Activated CD4-positive, alpha-beta T cell treated with anti-CD3 and anti-CD28 coated beads for 4 hours (primary cell): ENCODE data around the gene DDB1.

Experiments used
- DNase-seq, 2 donors: peaks; one replicate each; pipeline ENCODE4 v3.0.0-alpha.2; 2020

DDB1 gene

DNA sequence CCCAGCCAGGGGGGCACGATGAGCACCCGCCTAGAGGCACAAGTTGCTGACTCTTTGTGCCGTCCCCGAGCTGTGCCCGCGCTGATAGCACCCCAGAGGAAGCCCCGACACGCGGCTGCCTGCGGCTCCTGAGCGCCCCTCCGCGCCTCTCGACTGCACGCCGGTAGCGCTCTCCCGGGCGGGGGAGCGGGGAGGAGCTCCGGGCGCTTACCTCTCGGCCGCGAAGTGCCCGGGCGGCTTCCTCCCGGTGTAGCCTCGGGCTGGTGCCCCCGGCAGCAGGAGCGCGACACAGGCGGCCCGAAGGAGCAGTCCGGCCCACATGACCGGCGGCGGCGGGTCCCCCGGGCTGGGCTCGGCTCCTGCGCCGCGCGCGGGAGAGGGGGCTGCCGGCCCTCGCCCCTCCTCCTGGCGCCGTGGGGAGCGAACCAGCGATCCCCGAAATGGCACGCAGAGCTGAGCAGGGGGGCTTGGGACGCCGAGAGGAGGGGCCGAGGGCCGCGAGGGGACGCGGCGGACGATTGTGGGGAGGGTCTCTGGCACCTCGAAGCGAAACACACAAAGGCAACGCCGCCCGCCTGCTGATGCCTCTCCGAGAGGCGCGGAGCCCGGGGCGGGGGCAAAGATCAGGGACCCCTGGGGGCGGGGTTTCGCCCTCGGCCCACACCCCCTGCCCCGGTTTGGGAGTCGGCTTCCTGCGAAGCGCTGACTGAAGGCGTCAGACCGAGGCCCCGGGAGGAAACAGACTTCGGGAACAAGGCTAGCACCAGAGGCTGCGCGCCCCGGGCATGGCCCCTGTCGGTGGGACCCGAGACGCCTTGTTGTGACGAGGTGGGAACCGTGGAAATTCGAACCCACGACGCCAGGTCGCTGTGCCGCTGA lies 37.9 kb downstream of the DDB1 start, which contains the start of gene VWCE:
Gene VWCE, minus strand, starts transcription at position 600 of the 879 bp plus-strand sequence. Its CDS starts 279 bp downstream, at position 321.
- peak; percentile 56 to 66 for DNase-seq

DNA sequence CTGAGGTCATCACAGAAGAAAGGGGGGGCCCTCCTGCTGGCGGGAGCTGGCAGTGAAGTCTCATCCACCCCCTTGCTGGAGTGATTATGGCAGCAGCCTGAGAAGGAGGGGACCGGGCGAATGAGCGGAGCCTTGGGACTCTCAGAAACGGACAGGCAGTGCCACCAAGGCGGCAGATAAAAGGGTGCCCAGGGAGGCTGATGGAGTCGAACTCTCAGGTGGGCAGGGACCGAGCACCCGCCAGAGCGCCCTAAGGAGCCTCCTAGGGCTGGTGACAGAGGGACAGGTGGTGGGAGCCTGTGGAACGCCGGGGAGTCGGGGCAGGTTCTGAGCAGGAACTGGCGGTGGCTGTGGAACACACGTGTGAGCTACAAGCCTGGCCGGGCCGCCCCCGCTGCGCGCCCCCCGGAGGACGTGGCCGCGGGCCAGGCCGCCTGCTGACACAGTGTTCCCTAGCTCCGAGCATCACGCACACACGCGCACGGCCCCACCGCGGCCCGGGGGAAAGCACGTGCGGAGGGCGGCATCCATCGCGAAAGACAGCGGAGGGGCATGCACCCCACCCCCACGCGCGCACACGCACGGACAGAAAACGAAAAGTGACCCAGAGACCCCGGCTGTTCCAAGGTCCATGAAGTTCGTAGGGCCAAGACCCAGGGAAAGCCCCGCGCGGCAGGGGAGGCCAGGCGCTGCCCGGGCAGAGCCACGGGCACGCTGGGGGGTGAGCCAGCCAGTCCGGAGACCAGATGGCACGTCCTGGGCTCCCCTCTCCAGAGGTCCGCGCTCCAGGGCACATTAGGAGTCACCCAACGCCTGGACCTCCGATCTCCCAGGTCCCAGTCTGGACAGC lies 38.8 kb downstream of the DDB1 start:
- DNase-seq: peak; percentile 8 to 40

DNA sequence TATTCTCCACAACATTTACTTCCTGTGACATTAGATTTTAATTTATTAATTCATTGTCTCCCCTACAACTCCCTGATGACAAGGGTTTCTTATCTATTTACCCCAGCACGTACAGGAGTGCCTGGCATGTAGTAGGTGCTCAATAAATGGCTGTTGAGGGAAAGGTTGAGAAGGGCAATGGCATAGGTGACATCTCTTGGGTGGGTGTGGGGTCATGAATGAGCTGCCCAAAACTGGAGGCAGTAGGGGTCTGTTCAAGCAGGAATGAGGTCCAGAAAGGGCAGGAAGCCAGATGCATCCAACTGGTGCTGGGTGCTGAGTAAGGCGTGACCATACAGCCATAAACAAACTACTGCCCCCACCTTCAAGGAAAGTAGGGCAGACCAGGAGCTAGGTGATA lies 40.5 kb downstream of the DDB1 start:
- no peak for DNase-seq

DNA sequence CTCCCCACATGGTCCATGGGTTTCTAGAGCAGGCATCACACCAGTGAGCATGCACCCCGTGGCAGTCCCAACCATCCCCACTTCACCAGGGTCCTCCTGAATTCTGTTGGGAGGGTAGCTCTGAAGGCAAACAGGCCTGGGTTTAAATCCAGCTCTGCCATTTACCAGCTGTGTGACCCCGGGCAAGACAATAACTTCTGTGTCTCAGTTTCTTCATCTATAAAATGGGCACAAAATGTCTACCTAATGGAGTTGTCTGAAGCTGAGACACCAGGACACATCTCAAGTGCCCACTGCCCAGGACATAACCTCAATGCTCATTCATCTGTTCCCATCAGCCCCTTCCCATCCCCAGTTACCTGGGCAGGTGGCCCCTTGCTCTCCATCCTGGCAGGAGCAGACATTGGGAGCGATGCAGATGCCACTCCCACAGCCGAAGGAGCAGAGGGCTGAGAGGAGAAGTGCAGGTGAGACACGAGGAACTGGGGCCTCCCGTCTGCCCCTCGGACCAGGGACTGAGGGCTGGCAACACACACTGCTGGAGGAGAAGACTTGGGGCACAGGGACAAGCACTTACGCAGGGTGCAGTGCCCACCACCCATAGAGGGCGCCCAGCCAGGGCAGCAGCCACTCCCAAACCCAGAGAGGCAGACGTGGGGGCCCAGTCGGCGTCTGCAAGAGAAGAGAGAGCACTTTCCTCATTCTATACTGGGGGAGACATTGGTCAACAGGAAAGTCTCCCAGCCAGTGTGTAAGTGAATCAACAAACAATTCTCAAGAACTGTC lies 41.8 kb downstream of the DDB1 start:
- DNase-seq: no peak

DNA sequence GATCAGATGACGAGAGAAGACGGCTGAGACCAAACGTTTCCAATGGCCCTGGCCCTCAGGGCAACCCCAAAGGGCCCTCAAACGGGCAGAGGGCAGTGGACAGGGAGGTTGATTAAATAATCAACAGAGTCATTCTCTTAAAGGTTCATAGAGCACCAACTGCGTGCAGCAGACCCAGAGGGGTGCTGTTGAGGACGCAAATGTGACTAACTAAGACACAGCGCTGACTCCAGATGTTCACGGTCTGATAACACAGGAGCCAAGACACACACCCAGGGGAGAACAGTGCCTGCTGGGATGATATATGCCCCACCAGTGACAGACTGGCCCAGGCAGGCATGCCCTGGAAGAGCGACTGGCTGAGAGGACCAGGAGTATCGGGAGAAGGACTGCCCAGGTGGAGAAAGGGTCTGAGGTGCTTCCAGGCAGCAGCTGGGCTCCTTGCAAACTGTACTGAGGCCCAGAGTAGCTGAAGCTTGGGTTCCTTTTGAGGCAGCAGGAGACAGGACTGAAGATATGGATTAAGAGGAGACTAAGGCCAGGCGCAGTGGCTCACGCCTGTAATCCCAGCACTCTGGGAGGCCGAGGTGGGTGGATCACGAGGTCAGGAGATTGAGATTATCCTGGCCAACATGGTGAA lies 45.4 kb downstream of the DDB1 start:
- DNase-seq: no peak

DNA sequence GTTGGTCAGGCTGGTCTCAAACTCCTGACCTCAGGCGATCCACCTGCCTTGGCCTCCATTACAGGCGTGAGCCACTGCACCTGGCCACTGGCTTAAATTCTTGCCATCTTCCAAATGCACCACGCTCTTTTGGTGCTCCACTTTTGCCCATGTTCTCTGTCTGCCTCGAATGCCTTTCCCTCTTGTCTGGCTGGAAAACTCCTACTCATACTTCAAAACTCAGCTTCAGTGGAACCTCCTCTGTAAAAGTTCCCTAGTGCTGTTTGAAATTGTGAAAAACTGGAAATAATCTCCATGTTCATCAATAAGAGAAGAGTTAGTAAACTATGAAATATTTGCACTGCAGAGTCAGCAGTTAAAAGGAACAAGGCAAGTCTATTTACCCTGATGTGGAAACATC lies 49.3 kb downstream of the DDB1 start:
- no peak for DNase-seq

DNA sequence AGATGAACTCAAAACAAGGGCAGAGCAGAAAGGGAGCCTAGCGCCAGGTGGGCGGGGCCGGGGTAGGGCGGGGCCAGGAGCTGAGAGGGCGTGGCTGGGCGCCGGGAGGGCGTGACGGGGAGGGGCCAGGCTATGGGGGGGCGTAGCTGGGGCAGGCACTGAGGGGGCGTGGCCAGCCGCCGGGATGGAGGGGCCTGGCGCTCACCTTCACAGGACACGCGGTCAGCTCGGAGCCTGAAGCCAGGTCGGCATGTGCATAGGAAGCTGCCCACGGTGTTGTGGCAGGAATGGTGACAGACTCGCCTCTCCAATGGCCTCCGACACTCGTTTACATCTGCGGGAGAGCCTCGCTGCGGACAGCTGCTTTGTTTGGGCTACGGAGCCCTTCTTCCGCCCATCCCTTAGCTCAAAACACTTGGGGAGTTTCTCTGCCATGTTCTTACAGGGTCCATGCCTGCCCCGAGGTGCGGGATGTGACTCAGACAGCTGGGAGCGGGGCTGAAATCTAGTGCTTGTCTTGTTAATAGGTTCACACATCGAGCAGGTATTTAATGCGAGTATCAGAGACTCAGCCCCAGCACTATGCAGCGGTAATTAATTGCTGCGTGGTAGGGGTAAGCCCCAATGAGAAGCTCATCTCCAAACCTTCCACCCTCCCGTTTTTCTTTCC lies 51.2 kb downstream of the DDB1 start:
- no peak for DNase-seq

DNA sequence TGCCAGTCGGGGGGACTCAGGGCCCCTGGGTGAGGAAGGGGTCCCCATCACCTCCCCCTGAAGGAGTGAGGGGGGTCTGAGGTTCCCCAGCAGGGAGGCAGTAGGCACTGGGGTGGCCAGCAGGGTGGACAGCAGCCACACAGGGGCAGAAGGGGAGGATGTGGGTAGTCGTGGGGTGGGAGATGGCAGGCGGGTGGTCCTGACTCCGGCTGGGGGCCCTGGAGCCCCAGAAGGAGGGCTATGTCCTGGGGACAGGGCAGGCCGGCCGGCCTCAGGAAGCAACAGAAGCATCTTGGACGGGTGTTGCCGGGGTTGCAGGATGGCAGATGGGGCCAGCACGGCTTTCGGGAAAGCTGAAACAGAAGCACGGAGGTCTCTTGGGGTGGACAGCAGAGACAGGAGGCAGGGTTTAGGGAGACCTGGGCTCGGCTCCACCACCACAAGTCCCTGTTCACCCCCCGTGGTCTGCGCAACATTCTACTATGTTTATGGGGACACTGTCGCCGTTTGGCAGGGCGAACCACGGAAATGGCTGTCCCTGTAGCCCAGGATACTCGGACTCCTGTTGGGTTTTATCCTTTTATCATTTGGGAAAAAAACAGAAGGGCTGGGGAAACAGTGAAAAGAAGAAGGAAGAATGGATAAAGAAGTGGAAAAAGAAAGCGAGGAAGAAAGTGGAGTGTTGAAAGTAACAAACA lies 51.9 kb downstream of the DDB1 start:
- no peak for DNase-seq

DNA sequence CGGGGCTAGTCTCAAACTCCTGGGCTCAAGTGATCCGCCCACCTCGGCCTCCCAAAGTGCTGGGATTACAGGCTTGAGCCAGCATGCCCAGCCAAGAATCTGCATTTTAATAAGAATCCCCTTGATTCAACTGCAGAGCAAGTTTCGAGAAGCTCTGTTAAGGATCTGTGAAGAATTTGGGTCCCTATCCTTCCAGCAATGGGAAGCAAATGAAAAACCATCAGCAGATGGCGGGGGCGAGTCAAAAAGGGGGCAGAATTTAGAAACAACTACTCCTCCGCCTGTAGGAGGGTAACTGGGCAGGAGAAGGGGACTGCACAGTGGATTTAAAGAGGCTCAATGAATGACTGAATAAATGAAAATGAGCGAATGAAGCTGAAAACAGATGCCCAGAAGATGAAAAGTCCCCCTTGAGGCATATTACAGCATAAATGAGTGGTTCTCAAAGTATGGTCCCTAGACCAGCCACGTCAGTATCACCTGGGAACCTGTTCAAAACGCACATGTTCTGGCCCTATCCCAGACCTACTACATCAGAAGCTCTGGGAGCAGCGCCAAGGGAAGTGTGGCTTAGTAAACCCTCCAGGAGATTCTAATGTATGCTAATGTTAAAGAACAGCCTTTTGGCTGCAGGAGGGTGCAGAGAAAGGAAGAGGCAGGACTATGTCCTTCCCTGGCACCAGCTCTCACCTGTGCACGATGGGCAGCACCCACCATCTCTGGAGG lies 52.8 kb downstream of the DDB1 start:
- DNase-seq: no peak

DNA sequence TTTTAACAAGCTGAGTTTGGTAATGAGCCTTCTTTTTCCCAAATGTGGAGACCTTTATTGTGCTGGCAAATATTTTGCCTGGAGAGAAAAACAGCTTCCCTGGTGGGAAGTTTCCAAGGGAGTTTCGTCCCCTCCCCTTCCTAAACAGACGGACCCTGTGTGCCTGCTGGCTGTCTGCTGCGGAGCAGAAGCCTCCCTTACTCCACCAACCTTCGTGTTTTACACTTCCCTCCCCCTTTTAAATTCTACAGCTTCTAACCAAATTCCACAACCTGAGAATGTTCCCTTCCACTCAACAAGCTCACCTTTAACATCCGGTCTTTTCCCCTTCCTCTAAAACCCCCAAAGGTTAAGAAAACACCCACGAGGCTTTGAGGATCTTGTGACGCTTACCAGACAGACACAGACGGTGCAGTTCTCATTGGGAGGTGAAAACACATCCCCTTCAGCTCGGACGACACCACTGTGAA lies 54.9 kb downstream of the DDB1 start:
- no peak for DNase-seq

DNA sequence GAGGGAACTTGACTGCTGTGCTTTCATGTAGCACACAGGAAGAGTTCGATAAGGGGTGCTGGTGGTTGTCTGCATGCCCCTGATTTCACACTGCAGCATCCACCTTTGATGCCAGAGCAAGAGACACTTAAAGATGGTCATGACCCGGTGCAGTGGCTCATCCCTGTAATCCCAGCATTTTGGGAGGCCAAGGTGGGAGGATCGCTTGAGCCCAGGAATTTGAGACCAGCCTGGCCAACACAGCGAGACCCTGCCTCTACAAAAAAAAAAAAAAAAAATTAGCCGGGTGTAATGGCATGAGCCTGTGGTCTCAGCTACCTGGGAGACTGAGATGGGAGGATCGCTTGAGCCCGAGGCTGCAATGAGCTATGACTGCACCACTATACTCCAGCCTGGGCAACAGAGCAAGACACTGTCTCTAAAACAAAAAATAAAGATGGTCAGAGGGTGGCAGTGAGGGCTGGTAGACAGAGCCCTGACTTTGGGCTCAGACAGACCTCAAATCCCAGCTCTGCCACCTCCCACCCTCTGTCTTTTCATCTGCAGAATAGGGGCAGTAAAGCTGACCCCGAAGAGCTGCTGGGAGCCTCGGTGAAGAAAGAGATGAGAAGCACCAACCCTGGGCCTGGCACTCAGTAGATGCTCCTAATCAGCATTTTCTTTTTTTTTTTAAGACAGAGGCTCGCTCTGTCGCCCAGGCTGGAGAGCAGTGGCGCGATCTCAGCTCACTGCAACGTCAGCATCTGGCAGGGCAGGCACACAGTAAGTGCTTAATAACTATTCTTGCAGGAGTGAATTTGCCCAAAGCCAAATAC lies 55.5 kb downstream of the DDB1 start:
- no peak for DNase-seq

DNA sequence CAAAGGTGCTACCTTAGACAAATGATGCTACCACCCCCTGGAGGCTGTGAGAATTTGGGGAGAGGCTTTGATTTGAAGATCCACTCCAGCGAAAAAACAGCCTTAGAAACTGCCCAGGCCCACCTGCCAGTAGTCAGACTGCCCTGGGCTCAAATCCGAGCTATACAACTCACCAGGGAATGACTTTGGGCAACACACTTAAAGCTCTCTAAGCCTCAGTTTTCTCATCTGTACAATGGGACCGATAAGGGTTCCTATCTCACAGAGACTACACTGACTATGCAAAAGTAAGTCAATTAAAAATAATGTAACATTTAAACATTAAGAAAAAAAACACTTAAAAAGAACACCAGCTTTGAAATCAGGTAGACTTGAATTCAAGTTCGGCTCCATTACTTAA lies 57.7 kb downstream of the DDB1 start:
- no peak for DNase-seq

DNA sequence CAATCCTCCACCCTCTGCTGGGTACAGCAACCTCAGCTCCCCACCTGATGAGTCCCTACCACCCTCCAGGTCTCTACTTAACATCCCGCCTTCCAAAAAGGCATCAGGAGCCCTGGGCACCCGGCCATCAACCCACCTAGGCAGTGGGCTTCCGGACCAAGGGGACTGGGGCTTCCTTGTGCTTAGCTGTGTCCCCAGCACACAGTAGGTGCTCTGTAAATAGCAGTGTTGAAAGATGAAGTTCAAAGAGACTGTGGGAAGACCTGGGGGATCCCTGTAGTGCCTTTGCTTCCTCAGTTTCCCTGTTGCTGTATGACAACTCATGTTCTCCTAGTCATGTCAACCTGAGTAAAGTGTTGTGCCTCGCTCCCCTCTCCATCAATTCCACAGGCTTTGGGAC lies 58.8 kb downstream of the DDB1 start:
- DNase-seq: no peak

DNA sequence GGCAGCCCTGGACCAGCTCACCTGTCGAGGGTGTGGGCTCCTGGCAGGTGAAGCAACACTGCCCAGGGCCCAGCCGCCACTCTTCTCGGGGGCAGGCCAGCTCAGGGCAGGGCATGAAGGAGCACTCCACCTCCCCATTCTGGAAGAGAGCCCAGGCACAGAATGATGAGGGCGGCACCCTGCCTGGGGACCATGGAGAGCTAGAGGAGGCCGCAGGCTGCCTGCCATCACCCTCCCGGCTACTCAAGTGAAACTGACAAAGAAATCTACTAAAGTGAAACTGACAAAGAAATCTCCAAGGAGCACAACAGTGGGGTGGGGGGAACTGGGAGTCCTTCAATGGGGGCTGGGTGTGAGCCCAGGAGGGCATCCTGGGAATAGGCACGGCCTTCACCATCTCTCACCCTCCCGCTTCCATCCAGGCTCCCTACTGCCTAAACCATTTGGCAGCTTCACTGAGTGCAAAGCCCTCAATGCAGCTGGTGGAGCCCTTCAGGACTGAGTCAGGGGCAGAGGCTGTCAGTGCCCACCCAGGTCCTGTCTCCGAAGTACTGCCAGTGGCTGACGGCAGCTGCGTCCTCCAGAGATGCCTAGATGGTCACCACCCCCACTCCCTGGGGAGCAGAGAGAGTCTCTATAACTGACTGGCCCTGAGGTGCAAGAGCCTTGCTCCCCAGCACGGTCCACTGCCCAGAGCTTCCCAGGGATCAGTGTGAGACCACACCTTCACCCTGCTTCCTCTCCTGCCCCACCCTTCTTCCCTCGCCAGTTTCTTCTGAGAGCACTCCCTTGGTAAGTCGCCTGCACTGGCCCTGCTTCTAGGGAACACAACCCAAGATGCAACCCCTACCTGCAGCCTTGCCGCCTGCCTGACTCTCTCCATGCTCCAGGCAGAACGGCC lies 59.5 kb downstream of the DDB1 start:
- DNase-seq: no peak

DNA sequence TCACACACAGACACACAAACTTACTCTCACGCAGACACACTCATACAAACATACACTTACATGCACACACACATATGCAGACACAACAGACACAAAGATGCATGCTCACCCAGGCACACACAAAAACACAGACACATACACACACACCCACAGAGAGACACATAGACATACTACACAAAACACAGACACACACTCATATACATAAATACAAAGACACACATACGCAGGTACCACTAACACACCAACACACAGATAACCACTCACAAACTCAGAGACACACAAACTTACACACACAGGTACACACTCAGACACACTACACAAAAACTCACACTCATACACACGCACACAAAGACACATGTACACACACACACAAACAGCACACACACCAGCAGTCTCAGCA lies 60.2 kb downstream of the DDB1 start:
- DNase-seq: no peak

DNA sequence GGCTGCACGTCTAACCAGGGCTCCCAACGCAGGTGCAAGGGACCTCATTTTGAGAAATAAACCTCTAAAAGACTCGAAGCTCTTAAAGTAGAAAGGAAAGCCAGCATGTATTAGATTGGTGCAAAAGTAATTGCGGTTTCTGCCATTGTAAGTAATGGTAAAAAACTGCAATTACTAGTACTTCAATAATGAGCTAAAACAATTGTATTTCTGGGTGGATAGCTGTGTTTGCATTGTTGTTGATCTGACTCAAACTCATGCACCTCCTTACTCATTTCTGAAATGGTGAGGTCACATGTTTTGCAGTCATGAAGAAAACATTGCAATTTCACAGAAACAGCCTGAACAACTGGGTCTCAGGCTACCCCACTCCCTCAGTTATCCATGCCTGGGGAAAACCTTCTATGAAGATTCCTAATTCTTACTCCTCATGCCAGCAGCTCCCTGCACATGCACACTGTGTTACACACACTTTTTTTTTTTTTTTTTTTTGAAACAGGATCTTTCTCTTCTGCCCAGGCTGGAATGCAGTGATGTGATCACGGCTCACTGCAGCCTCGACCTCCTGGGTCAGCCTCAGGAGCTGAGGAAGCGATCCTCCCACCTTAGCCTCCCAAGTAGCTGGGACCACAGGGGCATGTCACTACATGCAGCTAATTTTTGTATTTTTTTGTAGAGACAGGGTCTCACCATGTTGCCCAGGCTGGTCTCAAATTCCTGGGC lies 62.4 kb downstream of the DDB1 start:
- DNase-seq: no peak

DNA sequence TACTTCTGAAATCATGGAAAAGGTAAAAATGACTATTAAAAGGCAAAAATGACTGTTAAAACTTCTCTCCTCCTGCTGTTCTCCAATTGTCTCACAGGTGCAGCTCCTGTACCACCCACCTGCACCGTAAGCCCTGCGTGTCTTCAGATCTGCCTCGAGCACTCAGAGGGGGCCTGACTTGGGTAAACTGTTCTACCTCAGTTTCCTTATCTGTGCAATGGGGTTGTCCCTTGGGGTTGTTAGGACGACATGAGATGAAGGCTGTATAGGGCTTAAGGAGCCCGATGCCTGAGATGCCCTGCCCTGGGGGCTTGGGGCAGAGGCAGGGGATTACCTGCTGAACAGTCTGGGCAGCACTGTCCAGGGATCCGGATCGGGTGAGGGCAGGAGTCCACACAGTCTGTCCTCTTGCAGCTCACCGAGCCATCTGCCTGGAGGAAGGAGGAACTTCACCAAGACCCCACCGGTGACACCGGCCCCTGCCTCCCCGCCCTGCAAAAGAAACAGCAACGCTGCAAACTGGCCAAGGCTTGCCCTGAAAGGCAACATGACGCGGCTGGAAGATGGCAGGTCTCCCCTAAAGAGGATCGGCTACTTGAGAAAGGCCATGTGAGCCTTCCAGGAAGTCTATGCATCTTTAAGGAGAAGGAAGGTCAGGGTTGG lies 64.2 kb downstream of the DDB1 start:
- no peak for DNase-seq
